HT-29 (cell line): ENCODE results near the gene FGF6. TPM values are rescaled to one million over a fixed set of nuclear protein-coding genes. Genes with fewer than 3 reads are reported as not detected.

Source experiments
- DNase-seq: peaks from one replicate; pipeline ENCODE4 v3.0.0-alpha.2; 2015; ENCODE audit warnings: low spot score
- total RNA-seq: library from RNA; depleted of rRNA; stranded (reverse); fragments of >200 nt; shearing (Covaris generic); gene quantifications from 2 replicates; pipeline ENCODE4 v1.2.3, GENCODE V29; 2014

FGF6 gene
- total RNA-seq, 1 experiment from 2014 or later: not detected

GRCh38 chr12:4448371-4448940 lies 2.8 kb upstream of the FGF6 start:
- DNase-seq: no peak

GRCh38 chr12:4447151-4447550 lies 1.5 kb upstream of the FGF6 start:
- DNase-seq: no peak

DNA sequence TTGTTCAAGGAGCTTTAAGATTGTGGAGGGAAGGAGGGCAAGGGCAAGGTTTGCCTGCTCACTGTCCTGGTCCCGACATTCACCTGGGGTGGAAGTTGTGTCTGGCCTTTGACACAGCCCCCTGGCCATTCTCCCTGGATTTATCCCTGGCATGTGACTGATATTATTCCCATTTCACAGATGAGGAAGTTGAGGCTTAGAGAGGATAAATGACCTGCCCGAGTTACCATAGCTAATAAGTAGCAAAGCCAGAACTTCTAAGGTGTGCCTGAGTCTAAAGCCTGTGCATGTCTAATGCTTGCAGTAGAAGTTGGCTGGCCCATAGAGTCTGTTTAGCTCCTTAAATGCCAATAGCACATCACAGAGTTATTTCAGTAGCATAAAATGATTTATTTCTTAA lies 720 bp upstream of the FGF6 start:
- DNase-seq: no peak

- DNase-seq: no peak
Measured at GRCh38 chr12:4444031-4444430, 1.6 kb downstream of the FGF6 start.

DNA sequence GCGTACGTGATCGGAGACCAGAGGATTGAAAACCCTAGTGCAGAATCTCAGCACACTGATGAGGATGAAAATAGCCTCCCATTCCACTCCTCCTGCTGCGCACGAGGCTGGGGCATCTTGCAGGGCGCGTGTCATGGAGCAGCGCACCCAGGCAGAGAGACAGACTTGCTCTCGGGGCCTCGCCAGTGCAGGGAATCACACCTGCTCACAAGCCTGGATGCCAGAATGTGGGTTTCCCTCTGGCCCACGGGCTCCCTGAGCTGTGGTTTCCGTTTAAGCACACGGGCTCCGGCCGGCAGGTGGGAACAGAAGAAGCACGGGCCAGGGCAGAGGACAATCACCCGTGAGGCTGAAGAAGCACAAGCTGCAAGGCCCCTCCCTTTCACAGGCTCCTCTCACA lies 2.0 kb downstream of the FGF6 start:
- DNase-seq: no peak

DNA sequence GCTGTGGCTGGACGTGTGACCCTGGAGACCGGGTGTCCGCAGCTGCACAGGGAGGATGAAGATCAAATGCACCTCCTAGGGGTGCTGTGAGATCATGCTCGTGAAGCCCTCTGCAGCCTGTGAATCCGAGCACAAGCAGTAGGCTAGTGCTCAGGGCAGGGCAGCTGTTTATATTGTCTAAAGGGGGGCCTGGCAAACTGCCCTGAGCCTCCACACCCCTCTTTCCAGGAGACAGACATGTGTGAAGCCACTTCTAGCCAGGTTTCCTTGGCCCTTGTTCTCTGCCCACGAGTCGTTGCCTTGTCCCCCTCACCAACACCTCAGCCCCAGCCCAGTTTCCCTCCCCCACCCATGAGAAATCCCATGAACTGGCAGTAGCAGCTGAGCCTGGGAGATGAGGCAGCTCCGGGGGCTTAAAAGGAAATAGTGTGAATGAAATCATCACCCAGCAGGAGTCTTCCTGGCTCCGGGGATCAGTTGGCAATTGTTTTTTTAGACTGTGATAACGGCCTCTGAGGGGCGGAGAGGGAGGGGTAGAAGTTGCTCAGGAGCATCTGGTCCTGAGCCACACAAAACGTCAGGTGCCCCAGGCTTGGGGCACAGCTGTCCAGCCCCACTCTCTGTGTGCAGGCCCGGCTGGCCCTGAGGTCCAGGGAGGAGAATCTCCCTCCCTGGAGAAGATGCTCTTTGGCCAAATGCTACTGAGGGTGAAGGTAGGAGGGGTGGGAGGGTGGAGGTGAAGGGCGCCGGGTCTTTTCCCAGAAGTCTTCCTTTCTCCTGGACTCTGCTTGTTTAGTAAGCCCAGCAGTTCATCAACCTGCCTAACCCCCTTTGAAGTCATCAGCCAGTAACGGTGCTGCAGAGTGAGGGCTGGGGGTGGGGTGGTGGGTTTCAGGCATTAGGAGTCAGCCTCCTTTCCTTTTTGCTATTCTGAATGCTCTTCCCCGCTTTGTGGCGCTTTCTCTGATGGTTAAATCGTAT lies 4.0 kb downstream of the FGF6 start:
- DNase-seq: no peak

DNA sequence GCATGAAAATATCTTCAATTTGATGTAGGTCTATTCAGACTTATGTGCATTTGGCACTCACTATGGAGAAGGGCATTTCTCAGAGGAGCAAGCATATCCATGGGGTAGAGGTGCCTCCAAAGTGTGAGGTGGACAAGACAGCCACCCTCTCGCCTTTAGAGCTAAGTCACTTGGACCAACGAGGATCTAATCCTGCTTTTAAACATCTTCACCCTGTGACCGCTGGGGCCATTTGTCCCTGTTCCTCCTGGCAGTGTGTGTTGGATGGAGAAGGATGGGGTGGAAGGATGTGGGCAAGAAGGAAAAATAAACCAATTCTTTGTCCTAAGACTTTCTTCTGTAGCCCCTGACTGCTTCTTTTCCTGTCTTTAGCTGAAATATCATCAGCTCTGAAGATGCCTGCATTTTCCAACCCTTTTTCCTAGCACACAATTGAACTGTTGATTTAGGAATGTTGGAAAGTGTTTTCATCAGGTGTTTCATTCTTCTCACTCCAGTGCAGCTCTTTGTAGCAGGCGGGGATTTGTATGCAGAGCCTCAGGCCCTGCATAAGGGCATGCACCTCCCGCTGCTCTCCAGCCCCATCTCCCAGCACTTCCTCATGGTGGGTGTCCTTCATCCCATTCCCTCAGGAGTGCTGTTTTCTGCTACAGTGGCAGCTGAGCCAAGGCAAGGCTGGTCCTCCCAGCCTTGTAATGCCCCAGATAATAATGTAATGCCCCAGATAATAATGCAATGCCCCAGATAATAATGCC lies 5.3 kb downstream of the FGF6 start:
- no peak for DNase-seq

- no peak for DNase-seq
Measured at GRCh38 chr12:4439736-4440135, 5.9 kb downstream of the FGF6 start.

- no peak for DNase-seq
Measured at GRCh38 chr12:4438834-4439596, 6.6 kb downstream of the FGF6 start.

DNA sequence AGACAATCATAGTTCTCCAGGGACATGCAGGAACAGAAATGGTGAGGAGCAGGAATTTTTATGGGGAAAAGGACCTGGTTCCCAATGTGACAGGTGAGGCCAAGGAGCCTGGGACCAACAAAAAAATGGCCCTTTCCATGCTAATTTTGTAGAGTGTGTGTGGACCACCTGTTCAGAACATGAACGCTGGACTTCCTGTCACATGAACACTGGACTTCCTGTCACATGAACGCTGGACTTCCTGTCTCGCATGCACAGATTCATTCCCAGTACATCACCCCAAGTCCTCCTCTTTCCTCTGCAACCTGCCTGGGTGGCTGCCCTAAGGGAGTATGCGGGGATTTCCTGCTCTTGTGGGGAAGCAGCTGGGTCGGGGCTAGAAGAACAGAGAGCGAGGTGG lies 10.1 kb downstream of the FGF6 start:
- DNase-seq: no peak

- no peak for DNase-seq
Measured at GRCh38 chr12:4434706-4435425, 10.7 kb downstream of the FGF6 start.

DNA sequence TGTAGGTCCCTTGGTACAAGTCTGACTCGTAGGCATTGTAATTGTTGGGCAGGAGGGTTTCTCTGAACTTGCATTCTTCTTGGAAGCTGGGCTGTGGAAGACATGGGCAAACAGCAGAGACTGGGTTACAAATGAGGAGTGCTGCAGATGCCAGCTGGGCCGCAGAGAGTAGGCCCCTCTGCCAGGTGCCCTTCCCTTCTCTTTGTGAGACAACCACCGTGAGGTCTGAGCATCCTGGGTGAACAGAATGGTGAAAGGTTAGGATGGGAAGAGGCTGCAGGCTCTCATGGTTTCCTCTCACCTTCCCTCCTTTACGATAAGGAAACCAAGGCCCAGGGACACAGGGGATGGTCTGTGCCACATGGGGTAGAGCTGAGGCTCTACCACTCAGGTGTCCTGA lies 11.3 kb downstream of the FGF6 start:
- no peak for DNase-seq

GRCh38 chr12:4433745-4434058 lies 11.9 kb downstream of the FGF6 start:
- no peak for DNase-seq

- DNase-seq: no peak
Measured at GRCh38 chr12:4432878-4433744, 12.5 kb downstream of the FGF6 start.

- no peak for DNase-seq
Measured at GRCh38 chr12:4431866-4432265, 13.7 kb downstream of the FGF6 start.

- DNase-seq: no peak
Measured at GRCh38 chr12:4431436-4431835, 14.2 kb downstream of the FGF6 start.

GRCh38 chr12:4424422-4424821 lies 21.2 kb downstream of the FGF6 start:
- DNase-seq: no peak

GRCh38 chr12:4423528-4424195 lies 22.0 kb downstream of the FGF6 start:
- DNase-seq: no peak

DNA sequence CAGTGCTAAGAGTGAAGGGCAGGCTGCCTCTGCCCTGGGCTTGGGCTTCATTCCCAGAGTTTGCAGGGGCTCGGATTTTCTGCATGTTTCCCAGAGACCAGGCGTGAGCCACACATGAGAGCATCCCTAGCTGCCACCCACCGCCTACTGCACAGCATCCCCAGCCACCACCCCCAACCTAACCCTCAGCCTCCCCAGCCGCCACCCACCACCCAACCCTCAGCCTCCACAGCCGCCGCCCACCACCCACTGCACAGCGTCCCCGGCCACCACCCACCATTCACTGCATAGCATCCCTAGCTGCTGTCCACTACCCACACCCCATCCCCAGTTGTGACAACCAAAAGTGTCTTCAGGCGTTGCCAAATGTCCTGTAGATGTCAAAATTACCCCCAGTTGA lies 22.6 kb downstream of the FGF6 start:
- no peak for DNase-seq
